Glomerular visceral epithelial cell (primary cell): Measurements from ENCODE around the gene SCMH1.
A peak's percentile ranks its signal among the peaks of the same experiment; 100 is the strongest.
"Not testable (repeated sequence)": the region's sequence is repeated elsewhere in the genome, so short reads cannot be mapped to it uniquely, and the experiment has no call there.

Experiments used
- DNase-seq: peaks from one replicate; pipeline ENCODE4 v3.0.0-alpha.2; 2016; ENCODE audit errors: extremely low spot score

SCMH1 gene

GRCh38 chr1:41249319-41249718, 7.2 kb upstream of the SCMH1 start:
- no peak for DNase-seq

- no peak for DNase-seq
Measured at GRCh38 chr1:41246568-41246967, 4.5 kb upstream of the SCMH1 start.

- DNase-seq = no peak
Measured at GRCh38 chr1:41245659-41246058, 3.6 kb upstream of the SCMH1 start.

- no peak for DNase-seq
Measured at GRCh38 chr1:41243079-41243385, 926 bp upstream of the SCMH1 start.

GRCh38 chr1:41242342-41243078, 404 bp upstream of the SCMH1 start:
- no peak for DNase-seq

- DNase-seq = peak; percentile 60
Measured at GRCh38 chr1:41241354-41241748, 755 bp downstream of the SCMH1 start.

GRCh38 chr1:41240781-41241353, 1.2 kb downstream of the SCMH1 start:
- DNase-seq = no peak

GRCh38 chr1:41239988-41240610, 2.0 kb downstream of the SCMH1 start:
- peak; percentile 33 for DNase-seq

GRCh38 chr1:41238311-41238988, 3.7 kb downstream of the SCMH1 start:
- peak; percentile 40 for DNase-seq

GRCh38 chr1:41236781-41237180, 5.3 kb downstream of the SCMH1 start:
- DNase-seq = peak; percentile 43

GRCh38 chr1:41235893-41236292, 6.2 kb downstream of the SCMH1 start:
- DNase-seq = no peak

- DNase-seq = no peak
Measured at GRCh38 chr1:41233708-41234107, 8.4 kb downstream of the SCMH1 start.

GRCh38 chr1:41232305-41232704, 9.8 kb downstream of the SCMH1 start:
- no peak for DNase-seq

- DNase-seq = no peak
Measured at GRCh38 chr1:41230656-41231055, 11.4 kb downstream of the SCMH1 start.

GRCh38 chr1:41229219-41229618, 12.9 kb downstream of the SCMH1 start:
- not testable (repeated sequence) for DNase-seq

- no peak for DNase-seq
Measured at GRCh38 chr1:41226815-41227434, 15.2 kb downstream of the SCMH1 start.

GRCh38 chr1:41225495-41225894, 16.6 kb downstream of the SCMH1 start:
- no peak for DNase-seq

GRCh38 chr1:41222496-41222895, 19.6 kb downstream of the SCMH1 start:
- peak; percentile 24 for DNase-seq

- no peak for DNase-seq
Measured at GRCh38 chr1:41221995-41222394, 20.1 kb downstream of the SCMH1 start.

- DNase-seq = no peak
Measured at GRCh38 chr1:41218152-41218551, 24.0 kb downstream of the SCMH1 start.

GRCh38 chr1:41217441-41217840, 24.7 kb downstream of the SCMH1 start:
- DNase-seq = no peak

- DNase-seq = no peak
Measured at GRCh38 chr1:41215623-41216022, 26.5 kb downstream of the SCMH1 start.
